GM18861 (cell line): ENCODE results near the gene CHRM5.
"Not testable (repeated sequence)": the region's sequence is repeated elsewhere in the genome, so short reads cannot be mapped to it uniquely, and the experiment has no call there.

Source experiments
- ATAC-seq: cut with Tn5 transposase; IDR thresholded peaks from one replicate; pipeline ENCODE4 v1.9.1; 2021; ENCODE audit not compliant: unreplicated experiment

The CHRM5 gene

GRCh38 chr15:34038871-34039789 lies 70.8 kb downstream of the CHRM5 start, which contains the start of gene AVEN:
AVEN (minus strand) TSS chr15:34039204; CDS start chr15:34039046, 158 bp downstream.
- ATAC-seq: peak; percentile 28

GRCh38 chr15:34039790-34040113 lies 71.5 kb downstream of the CHRM5 start:
- no peak for ATAC-seq

GRCh38 chr15:34043391-34043790 lies 75.1 kb downstream of the CHRM5 start:
- no peak for ATAC-seq

DNA sequence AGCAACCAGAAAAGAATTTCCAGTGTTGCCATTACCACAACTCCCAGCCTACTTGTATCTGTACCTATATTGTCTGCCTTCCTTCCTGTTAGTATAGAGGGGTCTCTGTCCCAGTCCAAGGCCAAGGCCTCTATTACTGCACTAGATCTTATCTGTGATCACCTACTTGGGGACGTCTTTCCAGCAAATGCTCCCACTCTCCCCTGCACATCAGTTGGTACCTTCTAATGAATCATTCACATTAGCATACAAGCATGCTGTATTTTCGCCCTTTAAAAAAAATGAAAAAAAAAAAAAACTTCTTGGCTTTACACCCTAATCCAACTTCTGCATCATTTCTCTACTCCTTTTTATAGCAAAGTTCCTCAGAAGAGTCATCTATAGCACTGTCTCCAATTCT lies 75.5 kb downstream of the CHRM5 start:
- no peak for ATAC-seq

GRCh38 chr15:34046471-34047145 lies 78.3 kb downstream of the CHRM5 start:
- no peak for ATAC-seq

DNA sequence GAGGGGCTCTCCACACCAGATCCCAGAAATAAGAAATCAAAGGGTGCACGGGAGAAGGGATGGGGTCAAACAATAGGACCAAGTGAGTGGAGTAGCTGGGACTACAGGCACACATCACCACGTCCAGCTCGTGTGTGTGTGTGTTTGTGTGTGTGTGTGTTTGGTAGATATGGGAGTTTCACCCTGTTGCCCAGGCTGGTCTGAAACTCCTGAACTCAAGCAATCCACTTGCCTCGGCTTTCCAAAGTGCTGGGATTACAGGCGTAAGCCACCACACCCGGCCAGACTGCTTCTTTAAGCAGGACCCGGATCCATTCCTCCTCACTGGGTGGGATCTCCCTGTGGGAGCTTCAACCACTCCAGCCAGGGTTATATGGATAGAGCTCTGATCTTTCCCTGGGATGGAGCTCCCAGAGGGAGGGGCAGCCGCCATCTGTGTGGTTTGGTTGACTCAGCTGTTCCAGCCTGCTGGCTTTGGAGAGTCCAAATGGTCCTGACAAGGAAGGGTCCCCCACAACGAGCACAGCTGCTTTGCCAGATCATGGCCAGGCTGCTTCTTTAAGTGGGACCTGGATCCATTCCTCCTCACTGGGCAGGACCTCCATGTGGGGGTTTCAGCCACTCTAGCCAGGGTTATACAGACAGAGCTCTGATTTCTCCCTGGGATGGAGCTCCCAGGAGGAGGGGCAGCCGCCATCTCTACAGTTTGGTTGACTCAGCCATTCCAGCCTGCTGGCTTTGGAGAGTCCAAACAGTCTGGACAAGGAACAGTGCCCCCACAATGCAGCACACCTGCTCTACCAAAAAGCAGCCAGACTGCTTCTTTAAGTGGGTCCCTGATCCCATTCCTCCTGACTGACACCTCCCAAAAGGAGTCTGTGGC lies 79.8 kb downstream of the CHRM5 start:
- ATAC-seq: no peak

DNA sequence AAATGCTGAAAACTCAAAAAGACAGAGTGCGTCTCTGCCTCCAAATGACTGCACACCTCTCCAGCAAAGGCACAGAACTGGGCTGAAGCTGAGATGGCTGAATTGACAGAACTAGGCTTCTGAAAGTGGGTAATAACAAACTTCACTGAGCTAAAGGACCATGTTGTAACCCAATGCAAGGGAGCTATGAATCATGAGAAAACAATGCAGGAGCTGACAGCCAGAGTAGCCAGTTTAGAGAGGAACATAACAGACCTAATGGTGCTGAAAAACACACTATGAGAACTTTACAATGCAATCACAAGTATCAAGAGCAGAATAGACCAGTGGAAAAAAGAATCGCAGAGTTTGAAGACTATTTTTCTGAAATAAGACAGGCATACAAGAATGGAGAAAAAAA lies 80.8 kb downstream of the CHRM5 start:
- ATAC-seq: no peak

DNA sequence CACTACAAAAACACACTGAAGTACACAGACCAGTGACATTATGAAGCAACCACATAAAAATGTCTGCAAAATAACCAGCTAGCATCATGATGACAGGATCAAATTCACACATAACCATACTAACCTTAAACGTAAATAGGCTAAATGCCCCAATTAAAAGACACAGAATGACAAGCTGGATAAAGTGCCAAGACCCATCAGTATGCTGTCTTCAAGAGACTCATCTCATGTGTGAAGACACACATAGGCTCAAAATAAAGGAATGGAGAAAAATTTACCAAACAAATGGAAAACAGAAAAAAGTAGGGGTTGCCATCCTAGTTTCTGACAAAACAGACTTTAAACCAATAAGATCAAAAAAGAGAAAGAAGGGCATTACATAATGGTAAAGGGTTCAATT lies 82.1 kb downstream of the CHRM5 start:
- ATAC-seq: not testable (repeated sequence)

DNA sequence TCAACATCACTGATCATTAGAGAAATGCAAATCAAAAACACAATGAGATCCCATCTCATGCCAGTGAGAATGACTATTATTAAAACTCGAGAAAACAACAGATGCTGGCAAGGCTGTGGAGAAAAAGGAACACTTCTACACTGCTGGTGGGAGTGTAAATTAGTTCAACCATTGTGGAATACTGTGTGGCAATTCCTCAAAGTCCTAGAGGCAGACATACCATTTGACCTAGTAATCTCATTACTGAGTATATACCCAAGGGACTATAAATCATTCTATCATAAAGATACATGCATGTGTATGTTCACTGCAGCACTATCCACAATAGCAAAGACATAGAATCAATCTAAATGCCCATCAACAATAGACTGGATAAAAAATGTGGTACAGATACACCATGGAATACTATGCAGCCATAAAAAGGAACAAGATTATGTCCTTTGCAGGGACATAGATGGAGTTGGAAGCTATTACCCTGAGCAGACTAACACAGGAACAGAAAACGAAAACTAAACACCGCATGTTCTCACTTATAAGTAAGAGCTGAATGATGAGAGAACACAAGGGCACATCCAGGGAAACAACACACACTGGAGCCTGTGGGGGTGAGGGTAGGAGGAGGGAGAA lies 85.9 kb downstream of the CHRM5 start:
- no peak for ATAC-seq

GRCh38 chr15:34055868-34056595 lies 87.7 kb downstream of the CHRM5 start:
- ATAC-seq: no peak

DNA sequence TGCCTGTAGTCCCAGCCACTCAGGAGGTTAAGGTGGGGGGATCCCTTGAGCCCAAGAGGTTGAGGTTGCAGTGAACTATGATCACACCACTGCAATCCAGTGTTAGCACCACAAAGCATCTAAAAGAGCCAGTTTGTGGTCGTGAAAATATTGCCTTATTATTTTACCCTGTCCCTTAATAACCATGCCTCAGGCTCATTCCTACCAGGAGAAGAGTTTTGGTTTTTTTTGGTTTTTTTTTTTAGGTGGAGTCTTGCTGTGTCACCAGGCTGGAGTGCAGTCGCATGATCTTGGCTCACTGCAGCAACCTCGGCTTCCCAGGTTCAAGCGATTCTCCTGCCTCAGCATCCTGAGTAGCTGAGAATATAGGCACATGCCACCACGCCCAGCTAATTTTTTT lies 88.6 kb downstream of the CHRM5 start:
- no peak for ATAC-seq

DNA sequence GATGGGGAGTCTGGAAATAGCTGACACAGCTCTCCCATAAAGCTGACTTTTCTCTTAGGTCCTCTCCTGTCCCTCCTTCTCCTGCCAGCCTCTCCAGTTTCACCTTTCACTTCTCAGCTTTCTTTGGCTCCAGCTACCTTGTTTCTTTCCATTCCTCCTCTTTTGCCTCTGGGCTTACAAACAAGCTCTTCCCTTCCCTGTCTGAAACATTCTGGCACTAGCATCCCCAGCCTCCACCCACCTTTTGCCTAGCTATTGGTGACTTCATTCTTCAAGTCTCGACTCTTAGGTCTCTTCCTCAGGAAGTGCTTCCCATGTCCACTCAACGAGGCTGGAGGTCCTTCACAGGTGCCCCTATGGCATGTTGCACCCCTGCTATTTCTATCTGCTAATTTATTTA lies 91.2 kb downstream of the CHRM5 start:
- no peak for ATAC-seq

GRCh38 chr15:34059946-34060345 lies 91.6 kb downstream of the CHRM5 start:
- no peak for ATAC-seq

GRCh38 chr15:34064438-34064837 lies 96.1 kb downstream of the CHRM5 start:
- no peak for ATAC-seq

- ATAC-seq: no peak
Observed at GRCh38 chr15:34065261-34065660, 97.0 kb downstream of the CHRM5 start.

GRCh38 chr15:34065941-34066340 lies 97.6 kb downstream of the CHRM5 start:
- no peak for ATAC-seq

DNA sequence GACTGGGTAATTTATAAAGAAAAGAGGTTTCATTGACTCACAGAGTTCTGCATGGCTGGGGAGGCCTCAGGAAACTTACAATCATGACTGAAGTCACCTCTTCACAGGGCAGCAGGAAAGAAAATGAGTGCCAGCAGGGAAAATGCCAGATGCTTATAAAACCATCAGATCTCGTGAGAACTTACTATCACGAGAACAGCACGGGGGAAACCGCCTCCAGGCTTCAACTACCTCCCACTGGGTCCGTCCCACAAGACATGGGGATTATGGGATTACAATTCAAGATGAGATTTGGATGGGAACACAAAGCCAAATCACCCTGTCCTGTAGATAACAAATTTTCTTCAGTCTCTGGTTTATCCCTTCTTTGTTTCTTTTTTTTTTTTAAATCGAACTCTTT lies 101.7 kb downstream of the CHRM5 start:
- no peak for ATAC-seq

GRCh38 chr15:34076785-34077184 lies 108.5 kb downstream of the CHRM5 start:
- ATAC-seq: no peak

- no peak for ATAC-seq
Observed at GRCh38 chr15:34078900-34079299, 110.6 kb downstream of the CHRM5 start.

GRCh38 chr15:34079904-34080303 lies 111.6 kb downstream of the CHRM5 start:
- no peak for ATAC-seq
